OCI-LY7 (cell line): ENCODE data around the gene DGKD.

Experiments
- CTCF ChIP-seq: fragments of 200-600 bp; sonication (generic); conservative IDR thresholded peaks from 2 replicates; pipeline ENCODE4 v1.5.1; 2014; ENCODE audit warnings: mild to moderate bottlenecking, antibody characterized with exemption, low read length, moderate library complexity, mixed read lengths
- EZH2phosphoT487 ChIP-seq: fragments of 200-600 bp; sonication (generic); IDR thresholded peaks from 2 replicates; pipeline ENCODE4 v1.6.1; 2018; ENCODE audit warnings: low read depth, borderline replicate concordance, mild to moderate bottlenecking, mixed run types, antibody characterized with exemption, low read length, moderate library complexity, mixed read lengths

GRCh38 chr2:233450864-233451575, 96.7 kb downstream of the DGKD start:
- TF ChIP-seq CTCF (no peak), EZH2phosphoT487 (no peak)
